Gastrocnemius medialis (tissue), 4 donors: ENCODE data around the gene PROSER2.

Source experiments
- POLR2A ChIP-seq, 2 donors: fragments of 450-650 bp; IDR thresholded peaks; one replicate each; pipeline ENCODE4 v1.6.1; 2017; ENCODE audit warnings: antibody characterized with exemption in 2 of 2, mild to moderate bottlenecking in 2 of 2, moderate library complexity in 2 of 2
- TF ChIP-seq, protein P1 (sequence below), 5 experiments: fragments of 450-650 bp in 3 of 5; fragments of 200-600 bp in 2 of 5; sonication (generic) in 2 of 5; IDR thresholded peaks in 4 of 5; conservative IDR thresholded peaks in 1 of 5; 1 replicate in 4 of 5; 2 replicates in 1 of 5; pipeline ENCODE4 v1.5.1; 2016 to 2019; ENCODE audit warnings: antibody characterized with exemption in 5 of 5, mild to moderate bottlenecking in 3 of 5, moderate library complexity in 3 of 5

DNA sequence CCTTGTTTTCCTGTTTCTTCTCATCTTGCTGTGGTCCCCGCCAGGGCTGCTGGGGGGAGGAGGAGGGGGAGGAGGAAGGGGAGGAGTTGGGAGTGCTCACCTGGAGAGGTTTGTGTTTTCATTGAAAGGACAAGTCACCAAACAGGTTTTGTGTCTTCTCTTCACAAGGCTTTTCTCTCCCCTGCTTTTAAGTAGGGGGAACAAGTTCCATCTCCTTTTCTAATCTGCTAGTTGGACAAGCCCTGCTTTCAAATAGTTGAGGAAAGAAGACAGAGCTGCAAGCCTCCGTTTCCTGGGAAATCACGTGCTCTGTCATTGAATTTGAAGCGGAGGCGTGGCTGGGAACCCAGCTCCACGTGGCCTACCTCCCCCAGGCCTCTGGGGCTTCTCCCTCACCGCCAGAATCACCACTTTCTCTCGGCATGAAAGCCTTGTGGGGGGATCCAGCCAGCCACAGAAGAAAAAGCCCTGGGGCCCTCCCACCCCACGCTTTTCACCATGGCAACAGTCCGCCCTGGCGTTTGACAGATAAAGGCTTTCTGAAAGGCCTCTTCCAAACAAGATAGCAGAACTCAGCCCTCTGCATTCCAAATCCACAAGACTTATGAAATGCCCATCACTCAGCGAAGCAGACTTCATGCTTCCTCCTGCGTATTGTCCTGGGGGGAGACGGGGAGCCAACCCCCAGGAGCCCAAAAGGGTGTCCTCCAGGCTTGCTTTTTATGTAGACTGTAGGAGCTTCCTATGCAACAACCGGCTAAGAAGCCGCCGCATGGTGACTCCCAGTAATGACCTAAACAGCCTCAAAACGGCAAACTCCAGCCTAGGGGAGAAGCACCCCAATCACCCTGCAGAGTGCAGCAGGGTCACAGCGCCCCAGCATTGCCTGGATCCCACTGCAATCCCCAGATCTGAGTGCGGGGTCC, 51.7 kb downstream of the PROSER2 start:
- TF ChIP-seq, protein P1, sequence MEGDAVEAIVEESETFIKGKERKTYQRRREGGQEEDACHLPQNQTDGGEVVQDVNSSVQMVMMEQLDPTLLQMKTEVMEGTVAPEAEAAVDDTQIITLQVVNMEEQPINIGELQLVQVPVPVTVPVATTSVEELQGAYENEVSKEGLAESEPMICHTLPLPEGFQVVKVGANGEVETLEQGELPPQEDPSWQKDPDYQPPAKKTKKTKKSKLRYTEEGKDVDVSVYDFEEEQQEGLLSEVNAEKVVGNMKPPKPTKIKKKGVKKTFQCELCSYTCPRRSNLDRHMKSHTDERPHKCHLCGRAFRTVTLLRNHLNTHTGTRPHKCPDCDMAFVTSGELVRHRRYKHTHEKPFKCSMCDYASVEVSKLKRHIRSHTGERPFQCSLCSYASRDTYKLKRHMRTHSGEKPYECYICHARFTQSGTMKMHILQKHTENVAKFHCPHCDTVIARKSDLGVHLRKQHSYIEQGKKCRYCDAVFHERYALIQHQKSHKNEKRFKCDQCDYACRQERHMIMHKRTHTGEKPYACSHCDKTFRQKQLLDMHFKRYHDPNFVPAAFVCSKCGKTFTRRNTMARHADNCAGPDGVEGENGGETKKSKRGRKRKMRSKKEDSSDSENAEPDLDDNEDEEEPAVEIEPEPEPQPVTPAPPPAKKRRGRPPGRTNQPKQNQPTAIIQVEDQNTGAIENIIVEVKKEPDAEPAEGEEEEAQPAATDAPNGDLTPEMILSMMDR (IDR thresholded peaks at IDR 0.05 in 4 of 5, conservative IDR thresholded peaks at IDR 0.05 in 1 of 5), result no peak
- TF ChIP-seq POLR2A (IDR thresholded peaks at IDR 0.05), result no peak
